Measurements from ENCODE around the gene EXOC3L4. TPM values are rescaled to one million over a fixed set of nuclear protein-coding genes. Genes with fewer than 3 reads are reported as not detected.

Gene EXOC3L4
- total and polyA plus RNA-seq, 2 donors (not counting 1 experiment from before 2014, with no cell fraction given) = not detected

- H3K36me3 ChIP-seq (replicated peaks in 1 of 2; ENCODE audit: control extremely low read depth in 1 of 2, control insufficient read depth in 1 of 2, extremely low read depth in 1 of 2, insufficient read depth in 2 of 2, low read length in 1 of 2) = no peaks in the 10 kb centered on the region
- intact Hi-C loops (cut with micrococcal nuclease) = no loop called here
- peaks cover 0 to 47% (median 17%) of the 10 kb centered on the region in 4 experiments for H3K27me3 ChIP-seq (replicated peaks in 1 of 4; ENCODE audit: control extremely low read depth in 1 of 4, control insufficient read depth in 3 of 4, insufficient read depth in 4 of 4, low read length in 3 of 4)
- peaks cover 30% of the 10 kb centered on the region for H3K4me1 Mint-ChIP-seq
- no peaks in the 10 kb centered on the region for H4K20me1 ChIP-seq (ENCODE audit: control insufficient read depth, insufficient read depth, low read length, poor library complexity, severe bottlenecking)
- H3K4me2 ChIP-seq (replicated peaks; ENCODE audit: low read depth, low read length, poor library complexity, severe bottlenecking) = peak overlapping the region; percentile 27
- WGBS (ENCODE audit: insufficient coverage) = 38% methylated on average over 85 of the region's 85 CpGs
- no peaks in the 10 kb centered on the region for H3K9me3 Mint-ChIP-seq (ENCODE audit: insufficient read depth)
- no peak overlapping the region for H3K27ac ChIP-seq (ENCODE audit: low read length in 2 of 2)
- H3K4me1 ChIP-seq (ENCODE audit: control insufficient read depth in 2 of 2, insufficient read depth in 2 of 2, low read length in 2 of 2) = peaks cover 43 to 47% of the 10 kb centered on the region in 2 donors
- H3K27me3 Mint-ChIP-seq = peaks cover 20% of the 10 kb centered on the region
- no peak for ATAC-seq (ENCODE audit: low read depth)
- H3K9ac ChIP-seq (ENCODE audit: low read length) = no peak overlapping the region
- H2AFZ ChIP-seq (ENCODE audit: insufficient read depth, low read depth, low read length, poor library complexity, severe bottlenecking) = no peak overlapping the region
- H3K9me3 ChIP-seq (ENCODE audit: control extremely low read depth in 1 of 3, control insufficient read depth in 2 of 3, insufficient read depth in 1 of 3, low read length in 2 of 3) = peaks cover 0 to 13% (median 0%) of the 10 kb centered on the region in 3 donors
- H3K27ac Mint-ChIP-seq = no peak overlapping the region
- no peak overlapping the region for H3K4me3 ChIP-seq (ENCODE audit: control extremely low read depth in 1 of 5, extremely low read depth in 1 of 5, insufficient read depth in 1 of 5, low read depth in 2 of 5, low read length in 4 of 5)
- DNase-seq = no peak
- H3K79me2 ChIP-seq (ENCODE audit: control insufficient read depth, insufficient read depth, low read length) = no peaks in the 10 kb centered on the region
- ChIA-PET POLR2A (interaction anchor here (1.0 kb wide), 1 partner anchor 8 kb away, joined by 4 read pairs; no protein-coding TSS in a partner anchor), CTCF (interaction anchor here (5.4 kb wide), 1 partner anchor 190 kb away, joined by 70 read pairs; no protein-coding TSS in a partner anchor)
- peak overlapping the region; percentile 19 for H3K4me3 Mint-ChIP-seq
- TF ChIP-seq EZH2 (IDR thresholded peaks at IDR 0.05; ENCODE audit: borderline replicate concordance, insufficient read depth, low read depth, low read length, poor library complexity, severe bottlenecking) (no peak), CTCF (IDR thresholded peaks at IDR 0.05) (no peak)
Measured at GRCh38 chr14:103101963-103102688, 7.6 kb downstream of the EXOC3L4 start.

GRCh38 chr14:103102689-103103260, 8.2 kb downstream of the EXOC3L4 start:
- no peak overlapping the region for H3K9ac ChIP-seq (ENCODE audit: low read length)
- peaks cover 20% of the 10 kb centered on the region for H3K27me3 Mint-ChIP-seq
- peak overlapping the region; percentile 27 for H3K4me2 ChIP-seq (replicated peaks; ENCODE audit: low read depth, low read length, poor library complexity, severe bottlenecking)
- no peaks in the 10 kb centered on the region for H3K79me2 ChIP-seq (ENCODE audit: control insufficient read depth, insufficient read depth, low read length)
- ChIA-PET CTCF (interaction anchor here (5.4 kb wide), 1 partner anchor 190 kb away, joined by 70 read pairs; no protein-coding TSS in a partner anchor), POLR2A (no interaction called here)
- H3K27ac Mint-ChIP-seq = no peak overlapping the region
- TF ChIP-seq CTCF (IDR thresholded peaks at IDR 0.05) (no peak), EZH2 (IDR thresholded peaks at IDR 0.05; ENCODE audit: borderline replicate concordance, insufficient read depth, low read depth, low read length, poor library complexity, severe bottlenecking) (no peak)
- H3K27ac ChIP-seq (ENCODE audit: low read length in 2 of 2) = no peak overlapping the region
- no peak overlapping the region for H3K4me3 Mint-ChIP-seq
- H3K4me1 Mint-ChIP-seq = peaks cover 30% of the 10 kb centered on the region
- no peaks in the 10 kb centered on the region for H3K9me3 Mint-ChIP-seq (ENCODE audit: insufficient read depth)
- no peaks in the 10 kb centered on the region for H4K20me1 ChIP-seq (ENCODE audit: control insufficient read depth, insufficient read depth, low read length, poor library complexity, severe bottlenecking)
- H2AFZ ChIP-seq (ENCODE audit: insufficient read depth, low read depth, low read length, poor library complexity, severe bottlenecking) = no peak overlapping the region
- H3K4me1 ChIP-seq (ENCODE audit: control insufficient read depth in 2 of 2, insufficient read depth in 2 of 2, low read length in 2 of 2) = peaks cover 43 to 47% of the 10 kb centered on the region in 2 donors
- peaks cover 0 to 47% (median 17%) of the 10 kb centered on the region in 4 experiments for H3K27me3 ChIP-seq (replicated peaks in 1 of 4; ENCODE audit: control extremely low read depth in 1 of 4, control insufficient read depth in 3 of 4, insufficient read depth in 4 of 4, low read length in 3 of 4)
- no peaks in the 10 kb centered on the region for H3K36me3 ChIP-seq (replicated peaks in 1 of 2; ENCODE audit: control extremely low read depth in 1 of 2, control insufficient read depth in 1 of 2, extremely low read depth in 1 of 2, insufficient read depth in 2 of 2, low read length in 1 of 2)
- intact Hi-C loops (cut with micrococcal nuclease) = no loop called here
- peaks cover 0 to 13% (median 0%) of the 10 kb centered on the region in 3 donors for H3K9me3 ChIP-seq (ENCODE audit: control extremely low read depth in 1 of 3, control insufficient read depth in 2 of 3, insufficient read depth in 1 of 3, low read length in 2 of 3)
- DNase-seq = peak; percentile 36
- no peak for ATAC-seq (ENCODE audit: low read depth)
- 39% methylated on average over 39 of the region's 39 CpGs for WGBS (ENCODE audit: insufficient coverage)
- no peak overlapping the region for H3K4me3 ChIP-seq (ENCODE audit: control extremely low read depth in 1 of 5, extremely low read depth in 1 of 5, insufficient read depth in 1 of 5, low read depth in 2 of 5, low read length in 4 of 5)

All from B cell (primary cell).